GM11168 (cell line): Measurements from ENCODE around the gene JPH2.

Source experiments
- in situ Hi-C: fragments of 300-500 bp; cut with MboI; formaldehyde crosslinking; loops from one replicate; pipeline ENCODE4 v1.12.0; 2022; ENCODE audit warnings: low sequenced_read_pairs; ENCODE audit not compliant: unreplicated experiment

Gene JPH2

DNA sequence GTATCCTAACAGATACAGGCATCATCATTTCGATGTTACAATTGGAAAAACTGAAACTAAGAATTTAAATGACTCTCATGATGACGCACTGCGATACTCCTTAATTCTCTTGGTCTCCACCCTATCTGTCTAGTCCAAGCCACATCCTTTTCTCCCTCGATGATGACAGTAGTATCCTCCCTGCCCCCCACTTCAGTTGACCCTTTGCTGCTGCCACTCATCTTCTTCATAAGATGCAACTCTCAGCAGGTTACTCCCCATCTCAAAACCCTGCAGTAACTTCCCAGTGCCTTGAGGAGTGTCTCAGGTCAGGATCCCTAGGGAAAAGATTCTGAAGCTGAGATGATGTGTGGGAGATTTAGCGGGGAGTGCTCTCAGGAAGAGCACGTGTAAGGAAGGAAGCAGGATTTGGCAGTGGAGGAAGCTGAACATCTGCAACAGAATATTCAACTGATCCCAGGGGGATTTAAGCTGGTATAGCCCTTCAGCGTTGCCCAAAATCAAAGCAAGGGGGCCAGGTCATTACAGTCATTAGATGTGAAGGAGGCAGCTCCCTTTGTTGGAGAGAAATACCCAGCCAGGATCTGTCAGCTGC lies 16.1 kb downstream of the JPH2 start:
- in situ Hi-C loops, result no loop called here

- in situ Hi-C loops, result no loop called here
These were observed 19.3 kb downstream of the JPH2 start for GRCh38 chr20:44167736-44168135.

- in situ Hi-C loops, result no loop called here
These were observed 20.5 kb downstream of the JPH2 start for GRCh38 chr20:44166477-44166876.

DNA sequence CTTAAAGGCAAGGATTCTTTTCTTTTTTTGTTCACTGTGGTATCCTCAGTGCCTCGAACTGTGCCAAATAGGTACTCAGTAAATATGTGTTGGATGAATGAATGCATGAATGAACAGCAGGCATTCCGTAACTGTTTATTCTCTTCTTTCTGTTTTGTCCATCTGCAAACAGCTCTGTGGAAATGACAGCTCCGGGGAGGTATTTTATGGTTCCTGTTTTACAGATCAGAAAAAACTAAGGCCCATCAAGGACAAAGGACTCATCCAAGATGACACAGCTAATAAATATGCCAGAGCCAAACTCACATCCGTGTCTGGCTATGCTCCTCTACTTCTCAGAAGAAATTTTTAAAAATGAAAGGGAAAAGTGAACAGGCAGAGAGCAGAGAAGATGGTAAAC lies 21.0 kb downstream of the JPH2 start:
- in situ Hi-C loops, result no loop called here

DNA sequence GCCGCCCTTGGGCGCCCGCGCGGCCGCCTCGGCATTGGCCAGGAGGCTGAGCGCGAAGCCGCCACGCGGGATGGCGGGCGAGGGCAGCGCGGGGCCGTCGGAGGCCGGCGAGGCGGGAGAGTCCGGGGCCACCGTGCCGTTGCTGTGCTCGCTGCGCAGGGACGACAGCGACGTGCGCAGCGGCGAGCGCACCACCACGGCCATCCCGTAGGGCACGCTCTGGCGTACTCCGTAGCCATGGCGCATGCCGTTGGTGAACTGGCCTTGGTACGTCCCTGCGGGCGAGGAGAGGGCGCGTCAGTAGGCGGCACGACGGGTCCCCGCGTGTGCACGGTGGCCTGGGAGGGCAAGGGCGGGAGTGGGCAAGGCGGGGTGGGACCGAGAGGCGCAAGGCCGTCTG lies 26.9 kb downstream of the JPH2 start:
- in situ Hi-C loops, result no loop called here

GRCh38 chr20:44159711-44160110 lies 27.3 kb downstream of the JPH2 start:
- in situ Hi-C loops, result no loop called here

- in situ Hi-C loops, result no loop called here
These were observed 27.9 kb downstream of the JPH2 start for GRCh38 chr20:44159125-44159524.

- in situ Hi-C loops, result no loop called here
These were observed 29.9 kb downstream of the JPH2 start for GRCh38 chr20:44157061-44157460.

GRCh38 chr20:44154521-44155001 lies 32.4 kb downstream of the JPH2 start:
- in situ Hi-C loops, result no loop called here

DNA sequence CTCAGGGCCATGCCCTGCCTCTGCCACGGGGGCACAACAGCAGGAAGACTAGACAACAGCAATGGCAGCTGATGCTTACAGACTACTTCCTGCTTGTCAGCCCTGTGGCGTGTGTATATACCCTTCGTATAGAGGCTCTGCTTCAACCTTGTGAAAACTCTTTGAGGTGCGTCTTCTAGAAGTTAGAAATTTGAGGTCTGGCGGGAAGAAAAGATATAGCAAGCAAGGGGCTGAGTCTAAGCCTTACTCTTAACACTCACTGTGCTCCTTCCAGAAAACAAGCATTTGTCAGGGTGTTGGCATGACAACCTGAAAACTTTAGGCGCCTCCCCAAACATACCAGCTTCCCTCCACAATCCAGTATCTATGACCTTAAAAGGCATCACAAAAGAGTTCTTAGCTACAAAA lies 33.3 kb downstream of the JPH2 start:
- in situ Hi-C loops, result no loop called here

DNA sequence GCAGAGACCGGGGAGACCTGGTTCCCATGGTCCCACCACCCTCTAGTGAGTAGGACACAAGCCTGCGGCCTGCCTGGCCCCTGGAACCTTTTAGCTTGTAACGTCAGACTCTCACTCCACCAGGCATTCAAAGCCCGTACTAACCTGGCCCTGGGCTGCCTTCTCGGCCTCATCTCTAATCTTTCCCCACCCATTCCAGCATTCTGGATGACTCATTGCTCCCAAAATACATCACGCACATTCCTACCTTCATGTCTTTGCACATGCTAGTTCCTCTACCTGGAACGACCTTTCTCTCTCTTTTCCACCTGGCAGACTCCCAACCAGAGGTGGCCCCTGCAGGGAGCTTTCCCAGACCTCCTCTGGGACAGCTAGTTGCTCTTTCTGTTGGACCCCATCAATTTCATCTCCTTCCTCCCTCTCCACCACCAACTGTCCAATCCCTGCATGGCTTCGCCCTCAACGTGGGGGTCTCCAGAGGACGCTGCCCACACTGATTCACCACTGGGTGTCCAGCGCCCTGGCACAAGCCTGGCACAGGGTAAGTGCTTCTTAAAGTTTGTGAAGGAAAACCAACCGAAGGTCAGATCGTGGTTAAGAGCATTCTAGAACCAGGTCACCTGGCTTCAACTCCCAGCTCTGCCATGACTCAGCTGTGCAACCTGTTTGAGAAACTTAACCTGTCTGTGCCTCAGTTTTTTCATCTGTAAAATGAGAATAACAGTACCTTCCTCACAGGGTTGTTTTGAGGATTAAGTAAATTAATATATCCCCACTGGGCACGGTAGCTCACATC lies 35.2 kb downstream of the JPH2 start:
- in situ Hi-C loops, result no loop called here

DNA sequence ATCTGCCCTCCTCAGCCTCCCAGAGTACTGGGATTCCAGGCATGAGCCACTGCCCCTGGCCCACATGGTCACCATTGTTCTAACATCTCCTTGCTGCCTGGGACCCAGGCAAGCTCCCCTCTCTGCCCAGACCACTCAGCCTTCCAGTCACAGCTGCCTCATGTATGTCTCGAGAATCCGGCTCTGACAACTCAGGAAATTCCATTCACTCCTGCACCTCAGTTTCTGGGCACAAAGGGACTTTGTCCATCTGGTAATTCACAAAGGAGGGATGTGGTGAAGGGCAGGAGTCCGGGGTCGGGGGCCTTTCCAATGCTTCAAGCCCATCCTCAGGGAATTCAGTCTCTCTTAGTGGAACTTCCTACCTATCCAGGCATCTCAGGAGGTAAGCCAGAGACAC lies 40.7 kb downstream of the JPH2 start:
- in situ Hi-C loops, result no loop called here

DNA sequence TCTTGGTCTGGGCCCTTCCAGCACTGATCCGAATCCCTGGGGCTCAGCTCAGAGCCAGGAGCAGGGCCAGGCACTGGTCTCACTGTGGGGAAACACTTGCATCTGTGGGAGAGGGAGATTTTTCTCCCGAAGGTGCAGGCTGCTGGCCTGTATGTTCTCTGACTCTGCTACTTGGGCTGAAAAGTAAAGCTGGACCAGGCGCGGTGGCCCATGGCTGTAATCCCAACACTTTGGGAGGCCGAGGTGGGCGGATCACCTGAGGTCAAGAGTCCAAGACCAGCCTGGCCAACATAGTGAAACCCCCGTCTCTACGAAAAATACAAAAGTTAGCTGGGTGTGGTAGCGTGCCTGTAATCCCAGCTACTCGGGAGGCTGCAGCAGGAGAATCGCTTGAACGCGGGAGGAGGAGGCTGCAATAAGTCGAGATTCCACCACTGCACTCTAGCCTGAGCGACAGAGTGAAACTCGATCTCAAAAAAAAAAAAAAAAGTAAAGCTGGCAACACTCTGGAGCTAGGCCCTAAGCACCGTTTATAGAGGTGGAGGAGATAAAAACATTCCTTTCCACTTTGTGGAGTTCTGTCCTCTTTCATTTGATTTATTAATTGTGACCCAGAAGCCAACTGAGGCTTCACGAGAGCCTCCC lies 41.7 kb downstream of the JPH2 start:
- in situ Hi-C loops, result no loop called here

DNA sequence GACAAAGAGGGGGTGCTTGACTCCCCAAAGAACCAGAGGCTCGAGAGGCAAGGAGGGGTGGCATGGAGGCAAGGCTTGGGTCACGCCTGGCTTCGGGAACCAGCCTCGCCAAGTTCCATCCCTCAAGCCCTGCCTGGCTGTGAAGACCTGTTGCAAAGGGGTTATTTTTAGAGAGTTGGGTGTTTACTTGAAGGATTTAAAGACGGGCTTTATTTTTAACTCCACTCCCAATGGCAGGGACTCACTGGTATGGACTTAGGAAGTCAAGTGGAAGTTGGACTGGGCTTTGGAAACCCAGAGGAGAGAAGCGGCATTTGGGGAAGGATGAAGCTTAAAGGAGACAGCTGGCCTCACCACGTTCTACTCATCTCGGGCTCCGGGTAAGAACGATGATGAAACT lies 43.1 kb downstream of the JPH2 start:
- in situ Hi-C loops, result loop anchor here (5.0 kb wide), 1 partner anchor 37 kb away; no protein-coding TSS in a partner anchor

DNA sequence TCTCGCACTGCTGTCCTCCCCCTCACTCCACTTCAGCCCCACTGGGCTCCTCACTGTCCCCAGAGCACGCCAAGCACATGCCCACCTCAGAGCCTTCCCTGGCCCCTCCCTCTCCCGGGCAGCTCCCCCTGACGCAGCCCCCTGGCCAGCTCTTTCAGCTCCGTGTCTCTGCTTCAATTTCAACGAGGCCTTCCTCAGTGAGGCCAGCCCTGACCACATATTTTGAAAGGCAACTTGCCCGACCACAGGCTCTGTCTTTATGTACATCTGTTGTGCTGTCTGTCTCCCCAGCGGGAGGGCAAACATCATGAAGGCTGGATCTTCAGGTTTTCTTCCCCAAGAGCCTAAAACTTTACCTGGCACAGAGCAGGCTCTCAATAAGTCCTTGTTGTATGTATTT lies 44.6 kb downstream of the JPH2 start:
- in situ Hi-C loops, result loop anchor here (5.0 kb wide), 1 partner anchor 35 kb away; no protein-coding TSS in a partner anchor

GRCh38 chr20:44141873-44142272 lies 45.1 kb downstream of the JPH2 start:
- in situ Hi-C loops, result loop anchor here (5.0 kb wide), 1 partner anchor 35 kb away; no protein-coding TSS in a partner anchor

- in situ Hi-C loops, result no loop called here
These were observed 48.1 kb downstream of the JPH2 start for GRCh38 chr20:44138867-44139266.

DNA sequence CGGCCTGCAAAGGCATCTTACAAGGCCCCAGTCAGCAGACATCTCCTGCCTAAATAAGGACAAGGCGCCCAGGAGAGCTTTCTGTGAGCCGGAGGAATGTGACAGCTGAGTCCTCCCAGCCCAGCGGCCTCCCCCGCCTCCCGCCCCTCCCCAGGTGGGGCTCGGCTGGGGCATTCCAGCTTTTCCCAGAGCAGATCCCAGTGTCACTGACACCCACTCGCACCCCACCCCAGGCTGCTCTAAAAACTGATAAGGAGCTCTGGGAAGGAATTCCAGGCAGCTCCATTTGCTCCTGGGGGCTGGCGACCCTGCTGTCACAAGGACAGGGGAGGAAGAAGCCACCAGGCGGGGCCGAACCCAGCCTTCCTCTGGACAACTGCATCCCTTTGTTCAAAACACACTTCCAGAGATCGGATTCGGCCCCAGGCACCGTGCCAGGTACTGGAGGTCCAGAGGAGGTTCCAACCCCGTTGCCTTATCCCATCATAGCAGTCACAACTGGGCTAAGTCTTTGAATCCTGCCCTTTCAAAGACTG lies 49.7 kb downstream of the JPH2 start:
- in situ Hi-C loops, result no loop called here

DNA sequence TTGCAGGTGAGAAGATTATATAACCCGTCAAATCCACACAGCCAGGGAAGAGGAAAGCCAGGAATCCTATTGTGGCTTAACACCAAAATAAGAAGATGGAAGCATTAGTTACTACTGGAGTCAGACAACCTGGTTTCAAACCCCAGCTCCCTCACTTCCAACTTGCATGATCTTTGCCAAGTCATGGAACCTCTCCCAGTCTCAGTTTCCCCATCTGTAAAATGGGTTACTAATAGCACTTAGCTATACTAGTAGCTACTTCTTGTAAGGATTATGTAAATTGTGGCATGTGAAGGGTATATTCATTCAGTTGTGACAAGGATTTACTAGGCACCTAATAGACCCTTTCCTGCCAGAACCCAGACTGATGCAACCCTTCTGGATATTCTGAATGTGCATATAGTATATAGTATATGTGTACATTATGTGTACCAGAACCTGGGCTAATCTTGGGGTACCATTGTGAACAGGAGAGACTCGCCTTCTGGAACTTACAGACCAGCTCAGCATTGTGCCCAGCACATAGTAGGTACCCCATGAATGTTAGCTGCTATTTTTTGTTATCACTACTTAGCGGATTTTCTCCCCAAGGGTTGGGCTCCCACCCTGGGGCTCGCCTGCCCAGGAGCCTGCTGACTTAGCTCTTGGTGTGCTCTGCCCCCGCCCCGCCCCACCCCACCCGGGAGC lies 50.3 kb downstream of the JPH2 start:
- in situ Hi-C loops, result no loop called here

DNA sequence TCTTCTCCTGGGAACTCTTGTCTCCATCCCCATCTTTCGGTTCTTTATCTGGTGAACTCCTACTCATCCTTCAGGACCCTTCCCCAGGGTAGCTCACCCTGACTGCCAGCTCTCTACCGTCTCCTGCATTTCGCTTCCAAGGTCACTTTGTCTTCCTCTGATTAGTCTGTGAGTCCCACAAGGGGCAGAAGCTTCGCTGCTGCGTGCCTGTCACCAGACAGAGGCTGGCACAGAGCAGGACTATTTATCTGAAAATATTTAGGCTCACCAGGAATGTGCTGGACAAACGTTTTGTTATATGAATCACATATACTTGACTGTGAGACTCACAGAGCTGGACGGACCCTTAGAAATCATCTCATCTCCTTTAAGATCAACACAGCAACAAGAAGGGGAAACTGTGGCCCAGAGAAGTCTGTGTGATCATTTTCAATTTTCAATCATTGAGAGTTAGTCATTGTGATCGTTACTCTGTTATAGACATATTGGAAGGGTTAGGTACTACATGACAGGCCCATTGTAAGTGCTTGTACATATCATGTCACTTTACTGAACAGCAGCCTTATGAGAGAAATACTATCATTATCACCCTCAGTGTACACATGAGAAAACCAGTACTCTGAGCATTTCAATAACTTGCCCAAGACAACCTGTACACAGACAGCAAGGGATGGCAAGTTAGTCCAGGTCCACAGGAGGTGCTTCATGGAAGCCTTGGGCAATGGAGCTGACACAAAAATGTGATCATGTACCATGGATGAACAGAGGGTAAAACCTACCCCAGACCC lies 51.4 kb downstream of the JPH2 start:
- in situ Hi-C loops, result no loop called here
